HepG2 (cell line): ENCODE results near the gene ESF1. TPM values are rescaled to one million over a fixed set of nuclear protein-coding genes. Genes with fewer than 3 reads are reported as not detected.

Experiments used
- NBN ChIP-seq: fragments of 450-650 bp; conservative IDR thresholded peaks from 2 replicates; pipeline ENCODE4 v1.6.1; 2017
- TMF1 ChIP-seq: sonication (generic); formaldehyde crosslinking; IDR thresholded peaks from 2 replicates; pipeline ENCODE4 v1.8.1; 2022; ENCODE audit warnings: low read depth, missing genetic modification reagents
- ZBTB1 ChIP-seq: sonication (generic); formaldehyde crosslinking; IDR thresholded peaks from 2 replicates; pipeline ENCODE4 v1.4.0; 2020; ENCODE audit warnings: missing genetic modification reagents, borderline replicate concordance
- ZEB1 ChIP-seq: IDR thresholded peaks from 2 replicates; pipeline ENCODE4 v1.6.1; 2012; ENCODE audit warnings: mild to moderate bottlenecking, low read depth, inconsistent platforms; ENCODE audit not compliant: insufficient replicate concordance
- ZNF276 ChIP-seq: sonication (generic); formaldehyde crosslinking; IDR thresholded peaks from 2 replicates; pipeline ENCODE4 v1.4.0; 2020; ENCODE audit warnings: mild to moderate bottlenecking, low read depth, missing genetic modification reagents
- ZNF709 ChIP-seq: sonication (generic); formaldehyde crosslinking; IDR thresholded peaks from 2 replicates; pipeline ENCODE4 v1.5.0; 2020; ENCODE audit warnings: mild to moderate bottlenecking, missing genetic modification reagents
- polyA plus RNA-seq, 8 experiments: library from polyadenylated mRNA; depleted of rRNA in 3 of 8; stranded (reverse) in 7 of 8; unstranded in 1 of 8; fragments of >200 nt; fragmentation: Illumina TruSeq in 4 of 8; extraction: Trizol in 4 of 8; gene quantifications; 2 replicates each; pipeline versions ENCODE4 v1.2.1 to v1.2.3, GENCODE V29; 2011 to 2016; ENCODE audit warnings: low read depth in 4 of 8, missing spikeins in 1 of 8, mixed read lengths in 1 of 8; ENCODE audit not compliant: insufficient read depth in 1 of 8
- total RNA-seq, 5 experiments: library from RNA; depleted of rRNA; stranded (reverse); fragments of >200 nt; fragmentation: Illumina TruSeq; extraction: Trizol; gene quantifications; 2 replicates each; pipeline ENCODE4 v1.2.3, GENCODE V29; 2016; ENCODE audit warnings: low read depth in 1 of 5
- TF ChIP-seq, protein P1 (sequence below): sonication (generic); formaldehyde crosslinking; IDR thresholded peaks from 2 replicates; pipeline ENCODE4 v1.4.0; 2020; ENCODE audit warnings: low read depth, mild to moderate bottlenecking, missing genetic modification reagents
- TF ChIP-seq, protein P2 (sequence below): IDR thresholded peaks from 2 replicates; pipeline ENCODE4 v1.6.1; 2016; ENCODE audit warnings: missing biosample characterization, missing genetic modification reagents, low read depth

ESF1 gene
- total and polyA plus RNA-seq, 2 of the 13 experiments (the other 11 are each of a cell fraction or from before 2014, with no cell fraction given): 7.3 to 66.9 TPM

DNA sequence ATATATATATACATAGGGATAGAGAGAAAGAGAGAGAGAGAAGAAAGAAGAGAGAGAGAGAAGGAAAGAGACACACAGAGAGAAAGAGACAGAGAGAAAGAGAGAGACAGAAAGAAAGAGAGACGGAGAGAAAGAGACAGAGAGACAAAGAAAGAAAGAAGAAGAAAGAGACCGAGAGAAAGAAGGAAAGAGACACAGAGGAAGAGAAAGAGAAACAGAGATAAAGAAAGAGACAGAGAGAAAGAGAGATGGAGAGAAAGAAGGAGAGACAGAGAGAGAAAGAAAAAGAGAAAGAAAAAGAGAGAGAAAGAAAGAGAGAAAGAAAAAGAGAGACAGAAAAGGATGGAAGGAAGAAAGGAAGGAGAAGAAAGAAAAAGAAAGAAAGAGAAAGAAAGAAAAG lies 99.1 kb downstream of the ESF1 start (continued):
- TF ChIP-seq, protein P1, sequence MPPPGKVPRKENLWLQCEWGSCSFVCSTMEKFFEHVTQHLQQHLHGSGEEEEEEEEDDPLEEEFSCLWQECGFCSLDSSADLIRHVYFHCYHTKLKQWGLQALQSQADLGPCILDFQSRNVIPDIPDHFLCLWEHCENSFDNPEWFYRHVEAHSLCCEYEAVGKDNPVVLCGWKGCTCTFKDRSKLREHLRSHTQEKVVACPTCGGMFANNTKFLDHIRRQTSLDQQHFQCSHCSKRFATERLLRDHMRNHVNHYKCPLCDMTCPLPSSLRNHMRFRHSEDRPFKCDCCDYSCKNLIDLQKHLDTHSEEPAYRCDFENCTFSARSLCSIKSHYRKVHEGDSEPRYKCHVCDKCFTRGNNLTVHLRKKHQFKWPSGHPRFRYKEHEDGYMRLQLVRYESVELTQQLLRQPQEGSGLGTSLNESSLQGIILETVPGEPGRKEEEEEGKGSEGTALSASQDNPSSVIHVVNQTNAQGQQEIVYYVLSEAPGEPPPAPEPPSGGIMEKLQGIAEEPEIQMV: no peak
- TF ChIP-seq TMF1 (CRISPR knock-in tag) (no peak), ZBTB1 (CRISPR knock-in tag) (no peak), ZEB1 (no peak), ZNF276 (no peak), NBN (0 out of 2 replicates have a peak, but pooled peaks have one; percentile 38), ZNF709 (CRISPR knock-in tag) (no peak)
- TF ChIP-seq, protein P2, sequence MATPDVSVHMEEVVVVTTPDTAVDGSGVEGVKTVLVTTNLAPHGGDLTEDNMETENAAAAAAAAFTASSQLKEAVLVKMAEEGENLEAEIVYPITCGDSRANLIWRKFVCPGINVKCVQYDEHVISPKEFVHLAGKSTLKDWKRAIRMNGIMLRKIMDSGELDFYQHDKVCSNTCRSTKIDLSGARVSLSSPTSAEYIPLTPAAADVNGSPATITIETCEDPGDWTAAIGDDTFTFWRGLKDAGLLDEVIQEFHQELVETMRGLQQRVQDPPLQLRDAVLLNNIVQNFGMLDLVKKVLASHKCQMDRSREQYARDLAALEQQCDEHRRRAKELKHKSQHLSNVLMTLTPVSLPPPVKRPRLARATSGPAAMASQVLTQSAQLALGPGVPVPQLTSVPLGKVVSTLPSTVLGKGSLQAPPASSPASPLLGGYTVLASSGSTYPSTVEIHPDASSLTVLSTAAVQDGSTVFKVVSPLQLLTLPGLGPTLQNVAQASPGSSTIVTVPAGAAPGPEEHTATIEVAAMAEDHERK: no peak
